Measurements from ENCODE around the gene COMMD1. TPM values are rescaled to one million over a fixed set of nuclear protein-coding genes. Genes with fewer than 3 reads are reported as not detected.
A peak's percentile ranks its signal among the peaks of the same experiment; 100 is the strongest.
"Not testable (repeated sequence)": the region's sequence is repeated elsewhere in the genome, so short reads cannot be mapped to it uniquely, and the experiment has no call there.

Gene COMMD1
- total RNA-seq, 1 donor from 2014 or later, result 30.5 TPM

- H3K27ac Mint-ChIP-seq (ENCODE audit: unreplicated experiment), result no peak overlapping the region
- H3K4me3 Mint-ChIP-seq, result no peak overlapping the region
- no peaks in the 10 kb centered on the region for H3K4me1 Mint-ChIP-seq
- H3K27me3 Mint-ChIP-seq (ENCODE audit: low read depth), result no peaks in the 10 kb centered on the region
- no peaks in the 10 kb centered on the region for H3K9me3 Mint-ChIP-seq
- H3K36me3 Mint-ChIP-seq (ENCODE audit: low read depth), result no peaks in the 10 kb centered on the region
- DNase-seq (ENCODE audit: low read depth, low spot score), result no peak
- TF ChIP-seq, protein P1, sequence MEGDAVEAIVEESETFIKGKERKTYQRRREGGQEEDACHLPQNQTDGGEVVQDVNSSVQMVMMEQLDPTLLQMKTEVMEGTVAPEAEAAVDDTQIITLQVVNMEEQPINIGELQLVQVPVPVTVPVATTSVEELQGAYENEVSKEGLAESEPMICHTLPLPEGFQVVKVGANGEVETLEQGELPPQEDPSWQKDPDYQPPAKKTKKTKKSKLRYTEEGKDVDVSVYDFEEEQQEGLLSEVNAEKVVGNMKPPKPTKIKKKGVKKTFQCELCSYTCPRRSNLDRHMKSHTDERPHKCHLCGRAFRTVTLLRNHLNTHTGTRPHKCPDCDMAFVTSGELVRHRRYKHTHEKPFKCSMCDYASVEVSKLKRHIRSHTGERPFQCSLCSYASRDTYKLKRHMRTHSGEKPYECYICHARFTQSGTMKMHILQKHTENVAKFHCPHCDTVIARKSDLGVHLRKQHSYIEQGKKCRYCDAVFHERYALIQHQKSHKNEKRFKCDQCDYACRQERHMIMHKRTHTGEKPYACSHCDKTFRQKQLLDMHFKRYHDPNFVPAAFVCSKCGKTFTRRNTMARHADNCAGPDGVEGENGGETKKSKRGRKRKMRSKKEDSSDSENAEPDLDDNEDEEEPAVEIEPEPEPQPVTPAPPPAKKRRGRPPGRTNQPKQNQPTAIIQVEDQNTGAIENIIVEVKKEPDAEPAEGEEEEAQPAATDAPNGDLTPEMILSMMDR (conservative IDR thresholded peaks at IDR 0.05), result no peak
These were observed 130.8 kb downstream of the COMMD1 start for GRCh38 chr2:62036229-62036628.

GRCh38 chr2:62036761-62037250 is 131.3 kb downstream of the COMMD1 start:
- TF ChIP-seq, protein P1 (conservative IDR thresholded peaks at IDR 0.05), result no peak
- Mint-ChIP-seq H3K9me3 (peaks cover 3% of the 10 kb centered on the region), H3K36me3 (ENCODE audit: low read depth) (no peaks in the 10 kb centered on the region), H3K27ac (ENCODE audit: unreplicated experiment) (peak overlapping the region; percentile 57), H3K27me3 (ENCODE audit: low read depth) (no peaks in the 10 kb centered on the region), H3K4me3 (no peak overlapping the region), H3K4me1 (no peaks in the 10 kb centered on the region)
- no peak for DNase-seq (ENCODE audit: low read depth, low spot score)

GRCh38 chr2:62038975-62039771 is 133.7 kb downstream of the COMMD1 start:
- Mint-ChIP-seq H3K36me3 (ENCODE audit: low read depth) (no peaks in the 10 kb centered on the region), H3K27ac (ENCODE audit: unreplicated experiment) (no peak overlapping the region)

GRCh38 chr2:62040926-62041325 is 135.5 kb downstream of the COMMD1 start:
- Mint-ChIP-seq H3K36me3 (ENCODE audit: low read depth) (peaks cover 5% of the 10 kb centered on the region), H3K27ac (ENCODE audit: unreplicated experiment) (no peak overlapping the region), H3K9me3 (peaks cover 7% of the 10 kb centered on the region), H3K4me3 (no peak overlapping the region), H3K4me1 (no peaks in the 10 kb centered on the region), H3K27me3 (ENCODE audit: low read depth) (no peaks in the 10 kb centered on the region)
- TF ChIP-seq, protein P1 (conservative IDR thresholded peaks at IDR 0.05), result no peak
- no peak for DNase-seq (ENCODE audit: low read depth, low spot score)

More at GRCh38 chr2:62038975-62039771, 133.7 kb downstream of the COMMD1 start:
- peaks cover 3% of the 10 kb centered on the region for H3K9me3 Mint-ChIP-seq
- DNase-seq (ENCODE audit: low read depth, low spot score), result no peak
- H3K27me3 Mint-ChIP-seq (ENCODE audit: low read depth), result no peaks in the 10 kb centered on the region
- H3K4me1 Mint-ChIP-seq, result no peaks in the 10 kb centered on the region
- TF ChIP-seq, protein P1 (conservative IDR thresholded peaks at IDR 0.05), result no peak
- no peak overlapping the region for H3K4me3 Mint-ChIP-seq

GRCh38 chr2:62041701-62042385 is 136.4 kb downstream of the COMMD1 start:
- not testable (repeated sequence) for H3K4me1 Mint-ChIP-seq; H3K27me3 Mint-ChIP-seq (ENCODE audit: low read depth); DNase-seq (ENCODE audit: low read depth, low spot score); H3K36me3 Mint-ChIP-seq (ENCODE audit: low read depth); H3K4me3 Mint-ChIP-seq; H3K9me3 Mint-ChIP-seq; H3K27ac Mint-ChIP-seq (ENCODE audit: unreplicated experiment)

DNA sequence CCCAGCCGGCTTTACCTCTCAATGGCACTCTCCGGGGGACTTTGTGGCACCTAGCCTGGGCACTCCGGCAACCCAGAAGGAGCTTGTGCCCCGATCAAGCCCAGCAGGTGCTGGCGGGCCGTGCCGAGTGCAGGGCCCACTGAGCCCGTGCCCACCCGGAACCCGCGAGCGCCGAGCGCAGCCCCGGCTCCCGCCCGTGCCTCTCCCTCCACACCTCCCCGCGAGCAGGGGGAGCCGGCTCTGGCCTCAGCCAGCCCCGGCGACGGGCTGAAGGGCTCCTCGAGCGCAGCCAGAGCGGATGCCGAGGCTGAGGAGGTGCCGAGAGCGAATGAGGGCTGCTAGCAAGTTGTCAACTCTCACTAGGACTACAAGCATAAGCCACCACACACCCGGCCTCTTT is 136.9 kb downstream of the COMMD1 start:
- TF ChIP-seq, protein P1 (conservative IDR thresholded peaks at IDR 0.05), result no peak
- no peak for DNase-seq (ENCODE audit: low read depth, low spot score)
- H3K4me3 Mint-ChIP-seq, result no peak overlapping the region
- no peaks in the 10 kb centered on the region for H3K4me1 Mint-ChIP-seq
- H3K36me3 Mint-ChIP-seq (ENCODE audit: low read depth), result peaks cover 5% of the 10 kb centered on the region
- no peaks in the 10 kb centered on the region for H3K27me3 Mint-ChIP-seq (ENCODE audit: low read depth)
- H3K9me3 Mint-ChIP-seq, result peaks cover 7% of the 10 kb centered on the region
- no peak overlapping the region for H3K27ac Mint-ChIP-seq (ENCODE audit: unreplicated experiment)

Data from neural crest cell (in vitro differentiated cells).